Suprapubic skin (tissue), 4 donors: ENCODE measurements around the gene TXNDC2. TPM values are rescaled to one million over a fixed set of nuclear protein-coding genes. Genes with fewer than 3 reads are reported as not detected.
A peak's percentile ranks its signal among the peaks of the same experiment; 100 is the strongest.

Source experiments
- DNase-seq, 2 donors: peaks; one replicate each; pipeline ENCODE4 v3.0.0-alpha.2; 2019; ENCODE audit warnings: low spot score in 2 of 2
- H3K27ac ChIP-seq: fragments of 200-600 bp; sonication (generic); one replicate; pipeline ENCODE4 v1.5.1; 2019
- H3K27me3 ChIP-seq: fragments of 200-600 bp; sonication (generic); one replicate; pipeline ENCODE4 v1.5.1; 2019
- H3K36me3 ChIP-seq: fragments of 200-600 bp; sonication (generic); one replicate; pipeline ENCODE4 v1.5.1; 2019
- H3K4me1 ChIP-seq: fragments of 200-600 bp; sonication (generic); one replicate; pipeline ENCODE4 v1.5.1; 2019
- H3K4me3 ChIP-seq: fragments of 200-600 bp; sonication (generic); one replicate; pipeline ENCODE4 v1.5.1; 2019; ENCODE audit warnings: mild to moderate bottlenecking
- H3K9me3 ChIP-seq: fragments of 200-600 bp; sonication (generic); one replicate; pipeline ENCODE4 v1.5.1; 2019
- EP300 ChIP-seq: sonication (generic); formaldehyde crosslinking; IDR thresholded peaks from one replicate; pipeline ENCODE4 v1.6.1; 2017; ENCODE audit warnings: antibody characterized with exemption
- POLR2A ChIP-seq, 2 donors: fragments of 450-650 bp; IDR thresholded peaks; one replicate each; pipeline ENCODE4 v1.6.1; 2017; ENCODE audit warnings: antibody characterized with exemption in 2 of 2, mild to moderate bottlenecking in 2 of 2, moderate library complexity in 2 of 2
- POLR2AphosphoS5 ChIP-seq, 3 donors: sonication (generic); formaldehyde crosslinking; IDR thresholded peaks; one replicate each; pipeline ENCODE4 v1.6.1; 2017; ENCODE audit warnings: antibody characterized with exemption in 3 of 3
- WGBS: methylation state at CpG from one replicate; pipeline ENCODE4 v1.1.5; 2018; 5-methylcytosine and 5-hydroxymethylcytosine counted together
- total RNA-seq, 4 donors: library from RNA; depleted of rRNA; stranded (reverse); fragments of >200 nt; gene quantifications; one replicate each; pipeline ENCODE4 v1.1.0, GENCODE V29; 2016
- TF ChIP-seq, protein P1 (sequence below), 2 donors: fragments of 200-600 bp in 1 of 2; fragments of 450-650 bp in 1 of 2; sonication (generic) in 1 of 2; IDR thresholded peaks; one replicate each; pipeline ENCODE4 v1.5.1; 2016 to 2019; ENCODE audit warnings: antibody characterized with exemption in 2 of 2, mild to moderate bottlenecking in 1 of 2, moderate library complexity in 1 of 2

TXNDC2 gene
- total RNA-seq, 4 donors from 2014 or later, result not detected

DNA sequence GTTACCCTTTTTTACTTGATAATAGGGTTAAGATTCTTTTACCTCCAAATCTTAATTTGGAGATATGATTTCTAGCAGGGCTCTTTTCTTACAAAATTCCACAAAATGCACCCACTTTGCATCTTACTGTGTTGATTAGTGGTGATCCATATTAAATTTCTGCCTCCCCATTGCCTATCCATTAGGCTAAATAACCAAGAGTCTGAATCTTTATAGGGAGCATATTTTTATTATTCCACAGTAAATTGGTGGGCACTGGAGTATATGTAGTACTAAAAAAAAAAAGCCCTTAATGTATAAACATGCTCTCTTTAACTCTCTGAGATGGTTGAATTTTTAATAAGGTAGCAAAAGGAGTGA, 8.1 kb upstream of the TXNDC2 start:
- no peaks in the 10 kb centered on the region for H3K4me1 ChIP-seq
- peak overlapping the region; percentile 2 for H3K4me3 ChIP-seq
- H3K27me3 ChIP-seq, result no peaks in the 10 kb centered on the region
- DNase-seq, result no peak
- H3K27ac ChIP-seq, result peak overlapping the region; percentile 51
- H3K9me3 ChIP-seq, result no peaks in the 10 kb centered on the region
- TF ChIP-seq, protein P1, sequence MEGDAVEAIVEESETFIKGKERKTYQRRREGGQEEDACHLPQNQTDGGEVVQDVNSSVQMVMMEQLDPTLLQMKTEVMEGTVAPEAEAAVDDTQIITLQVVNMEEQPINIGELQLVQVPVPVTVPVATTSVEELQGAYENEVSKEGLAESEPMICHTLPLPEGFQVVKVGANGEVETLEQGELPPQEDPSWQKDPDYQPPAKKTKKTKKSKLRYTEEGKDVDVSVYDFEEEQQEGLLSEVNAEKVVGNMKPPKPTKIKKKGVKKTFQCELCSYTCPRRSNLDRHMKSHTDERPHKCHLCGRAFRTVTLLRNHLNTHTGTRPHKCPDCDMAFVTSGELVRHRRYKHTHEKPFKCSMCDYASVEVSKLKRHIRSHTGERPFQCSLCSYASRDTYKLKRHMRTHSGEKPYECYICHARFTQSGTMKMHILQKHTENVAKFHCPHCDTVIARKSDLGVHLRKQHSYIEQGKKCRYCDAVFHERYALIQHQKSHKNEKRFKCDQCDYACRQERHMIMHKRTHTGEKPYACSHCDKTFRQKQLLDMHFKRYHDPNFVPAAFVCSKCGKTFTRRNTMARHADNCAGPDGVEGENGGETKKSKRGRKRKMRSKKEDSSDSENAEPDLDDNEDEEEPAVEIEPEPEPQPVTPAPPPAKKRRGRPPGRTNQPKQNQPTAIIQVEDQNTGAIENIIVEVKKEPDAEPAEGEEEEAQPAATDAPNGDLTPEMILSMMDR (IDR thresholded peaks at IDR 0.05), result no peak
- no peak for TF ChIP-seq EP300
- no peaks in the 10 kb centered on the region for H3K36me3 ChIP-seq

DNA sequence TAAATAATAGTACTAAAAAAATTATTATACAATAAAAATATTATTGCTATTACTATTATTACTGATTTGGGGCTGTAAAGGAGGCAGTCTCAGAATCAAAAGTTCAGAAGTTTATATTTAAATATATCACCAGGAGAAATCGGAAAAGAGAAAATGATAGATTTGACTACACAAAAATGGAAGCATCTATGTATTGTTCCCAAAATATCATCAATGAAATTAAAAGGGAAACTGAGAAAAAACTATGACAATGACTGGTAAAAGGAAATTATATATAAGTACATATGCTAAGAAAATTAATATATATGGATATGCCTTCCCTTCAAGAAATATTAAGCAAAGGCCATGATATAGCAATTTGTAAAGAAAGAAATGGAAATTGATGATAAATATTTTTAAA, 7.7 kb upstream of the TXNDC2 start:
- WGBS, result 98% methylated on average over 1 of the region's 1 CpG
- no peak overlapping the region for H3K4me3 ChIP-seq
- no peaks in the 10 kb centered on the region for H3K4me1 ChIP-seq
- DNase-seq, result no peak
- H3K27me3 ChIP-seq, result no peaks in the 10 kb centered on the region
- H3K27ac ChIP-seq, result no peak overlapping the region
- no peak for TF ChIP-seq POLR2A (IDR thresholded peaks at IDR 0.05)
- TF ChIP-seq EP300, result no peak
- no peak for TF ChIP-seq POLR2AphosphoS5 (IDR thresholded peaks at IDR 0.05)
- TF ChIP-seq, protein P1 (IDR thresholded peaks at IDR 0.05), result no peak
- H3K9me3 ChIP-seq, result no peaks in the 10 kb centered on the region
- no peaks in the 10 kb centered on the region for H3K36me3 ChIP-seq

DNA sequence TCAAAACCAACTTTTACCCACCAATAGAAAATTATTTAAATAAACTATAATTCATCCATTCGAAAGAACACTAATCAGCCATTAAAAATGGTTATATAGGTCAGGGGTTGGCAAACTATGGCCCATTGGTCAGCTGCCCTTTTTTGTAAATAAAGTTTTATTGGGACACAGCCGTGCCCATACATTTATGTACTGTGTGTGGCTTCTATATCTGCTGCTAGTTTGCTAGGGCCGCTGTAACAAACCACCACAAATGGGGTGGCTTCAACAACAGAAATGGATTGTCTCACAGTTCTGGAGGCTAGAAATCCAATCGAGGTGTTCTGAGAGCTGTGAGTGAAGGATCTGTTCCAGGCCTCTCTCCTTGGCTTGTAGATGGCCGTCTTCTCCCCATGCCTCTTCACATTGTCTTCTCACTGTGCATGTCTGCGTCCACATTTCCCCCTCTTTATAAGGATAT, 7.0 kb upstream of the TXNDC2 start:
- Histone ChIP-seq H3K27ac (no peak overlapping the region), H3K27me3 (no peaks in the 10 kb centered on the region), H3K36me3 (no peaks in the 10 kb centered on the region), H3K4me3 (no peak overlapping the region), H3K4me1 (no peaks in the 10 kb centered on the region), H3K9me3 (no peaks in the 10 kb centered on the region)
- no peak for TF ChIP-seq EP300
- no peak for TF ChIP-seq POLR2A (IDR thresholded peaks at IDR 0.05)
- TF ChIP-seq POLR2AphosphoS5 (IDR thresholded peaks at IDR 0.05), result no peak
- TF ChIP-seq, protein P1 (IDR thresholded peaks at IDR 0.05), result no peak
- whole genome bisulfite sequencing, result 93% methylated on average over 6 of the region's 6 CpGs
- DNase-seq, result no peak

DNA sequence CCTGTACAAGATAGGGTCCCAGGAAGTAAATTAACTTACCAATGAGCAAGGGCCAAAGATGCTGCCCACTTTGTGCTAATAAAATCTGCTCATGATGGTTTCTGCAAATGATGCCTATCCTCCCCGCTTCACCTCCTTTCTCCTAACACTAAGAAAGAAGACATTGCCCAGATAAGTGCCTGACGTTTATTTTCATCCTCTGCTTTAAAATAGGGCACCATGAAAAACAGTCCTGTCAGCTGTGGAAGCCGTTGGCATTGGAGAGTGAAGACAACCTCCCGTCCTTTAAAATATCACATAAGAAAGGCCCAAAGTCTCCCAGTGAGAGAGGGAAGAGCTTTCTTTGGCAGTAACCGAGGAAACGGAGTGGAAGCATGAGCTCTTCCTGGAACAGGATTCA, 1.7 kb upstream of the TXNDC2 start:
- Histone ChIP-seq H3K27me3 (no peaks in the 10 kb centered on the region), H3K27ac (no peak overlapping the region), H3K4me1 (no peaks in the 10 kb centered on the region), H3K9me3 (no peaks in the 10 kb centered on the region), H3K36me3 (no peaks in the 10 kb centered on the region), H3K4me3 (no peak overlapping the region)
- DNase-seq, result no peak
- WGBS, result 92% methylated on average over 6 of the region's 6 CpGs
- TF ChIP-seq, protein P1 (IDR thresholded peaks at IDR 0.05), result no peak
- TF ChIP-seq EP300, result no peak
- no peak for TF ChIP-seq POLR2AphosphoS5 (IDR thresholded peaks at IDR 0.05)
- no peak for TF ChIP-seq POLR2A (IDR thresholded peaks at IDR 0.05)

DNA sequence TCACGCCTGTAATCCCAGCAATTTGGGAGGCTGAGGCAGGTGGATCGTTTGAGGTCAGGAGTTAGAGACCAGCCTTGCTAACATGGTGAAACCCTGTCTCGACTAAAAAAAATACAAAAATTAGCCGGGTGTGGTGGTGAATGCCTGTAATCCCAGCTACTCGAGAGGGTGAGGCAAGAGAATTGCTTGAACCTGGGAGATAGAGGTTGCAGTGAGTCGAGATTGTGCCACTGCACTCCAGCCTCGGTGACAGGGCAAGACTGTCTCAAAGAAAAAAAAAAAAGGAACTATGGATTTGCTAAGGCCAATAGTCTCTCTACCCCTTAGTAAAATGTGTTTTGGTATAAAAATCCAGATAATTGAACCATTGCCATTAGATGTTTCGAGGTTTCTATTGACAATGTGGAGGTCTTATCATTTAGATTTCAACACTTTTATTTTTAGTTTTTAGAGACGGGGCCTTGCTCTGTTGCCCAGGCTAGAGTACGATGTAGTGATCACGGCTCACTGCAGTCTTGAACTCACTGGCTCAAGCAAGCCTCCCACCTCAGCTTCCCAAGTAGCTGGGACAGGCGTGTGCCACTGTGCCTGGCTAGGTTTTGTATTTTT, 1.1 kb upstream of the TXNDC2 start:
- no peaks in the 10 kb centered on the region for H3K4me1 ChIP-seq
- no peak for DNase-seq
- TF ChIP-seq POLR2A (IDR thresholded peaks at IDR 0.05) (no peak), EP300 (no peak), POLR2AphosphoS5 (IDR thresholded peaks at IDR 0.05) (no peak)
- TF ChIP-seq, protein P1 (IDR thresholded peaks at IDR 0.05), result no peak
- no peak overlapping the region for H3K27ac ChIP-seq
- H3K4me3 ChIP-seq, result no peak overlapping the region
- 93% methylated on average over 12 of the region's 12 CpGs for WGBS
- H3K27me3 ChIP-seq, result no peaks in the 10 kb centered on the region
- no peaks in the 10 kb centered on the region for H3K36me3 ChIP-seq
- no peaks in the 10 kb centered on the region for H3K9me3 ChIP-seq
